Activated CD8-positive, alpha-beta T cell treated with anti-CD3 and anti-CD28 coated beads, Interleukin-2, amount 10 ng/mL, durations not matched to agents 7 days and 5 days (primary cell): ENCODE results near the gene GALNT9. TPM values are rescaled to one million over a fixed set of nuclear protein-coding genes. Genes with fewer than 3 reads are reported as not detected.
"Not testable (repeated sequence)": the region's sequence is repeated elsewhere in the genome, so short reads cannot be mapped to it uniquely, and the experiment has no call there.

Source experiments
- ATAC-seq: fragments of 150-1000 bp; cut with Tn5 transposase; one replicate; pipeline ENCODE4 v1.10.0; 2021; ENCODE audit warnings: moderate library complexity
- CTCF ChIA-PET: fragments of 350-600 bp; sonication (Branson Sonifier 250); formaldehyde crosslinking; loops from one replicate; lab custom pipeline; 2021; ENCODE audit warnings: antibody characterized with exemption; lab: Charles Lee
- POLR2A ChIA-PET: fragments of 350-600 bp; sonication (Branson Sonifier 250); formaldehyde crosslinking; loops from one replicate; lab custom pipeline; 2021; ENCODE audit warnings: antibody characterized with exemption; lab: Charles Lee
- DNase-seq: peaks from one replicate; pipeline ENCODE4 v3.0.0-alpha.2; 2020
- H3K27ac Mint-ChIP-seq: one replicate; pipeline ENCODE4 v1.8.0; 2021; ENCODE audit warnings: mild to moderate bottlenecking, mixed read lengths
- H3K27me3 Mint-ChIP-seq: one replicate; pipeline ENCODE4 v1.8.0; 2021; ENCODE audit warnings: low read depth, mixed read lengths
- H3K36me3 Mint-ChIP-seq: one replicate; pipeline ENCODE4 v1.8.0; 2021; ENCODE audit warnings: low read depth, mixed read lengths
- H3K4me1 Mint-ChIP-seq: one replicate; pipeline ENCODE4 v1.8.0; 2021; ENCODE audit warnings: low read depth, mixed read lengths
- H3K4me3 Mint-ChIP-seq: one replicate; pipeline ENCODE4 v1.8.0; 2021; ENCODE audit warnings: mild to moderate bottlenecking, mixed read lengths
- H3K9me3 Mint-ChIP-seq: one replicate; pipeline ENCODE4 v1.8.0; 2022; ENCODE audit warnings: mixed read lengths; ENCODE audit not compliant: insufficient read depth
- total RNA-seq, 2 experiments: library from RNA; stranded (reverse); gene quantifications; one replicate each; pipeline ENCODE4 v1.2.3, GENCODE V29; 2021

Gene GALNT9
- total RNA-seq, 2 experiments from 2014 or later, result not detected

GRCh38 chr12:132311201-132311915 lies 18.0 kb downstream of the GALNT9 start:
- ChIA-PET CTCF (no interaction called here), POLR2A (no interaction called here)

GRCh38 chr12:132310181-132311040 lies 19.0 kb downstream of the GALNT9 start:
- ChIA-PET CTCF (interaction anchor here (0.6 kb wide), 1 partner anchor 481 kb away, joined by 3 read pairs; no protein-coding TSS in a partner anchor), POLR2A (no interaction called here)
- no peak for DNase-seq
- no peak for ATAC-seq
- no peak overlapping the region for H3K27ac Mint-ChIP-seq
- H3K27me3 Mint-ChIP-seq, result no peaks in the 10 kb centered on the region
- no peaks in the 10 kb centered on the region for H3K4me1 Mint-ChIP-seq
- H3K36me3 Mint-ChIP-seq, result no peaks in the 10 kb centered on the region
- H3K4me3 Mint-ChIP-seq, result no peak overlapping the region
- peaks cover 13% of the 10 kb centered on the region for H3K9me3 Mint-ChIP-seq

More at GRCh38 chr12:132311201-132311915, 18.0 kb downstream of the GALNT9 start:
- Mint-ChIP-seq H3K4me3 (no peak overlapping the region), H3K27ac (no peak overlapping the region), H3K9me3 (peaks cover 13% of the 10 kb centered on the region), H3K27me3 (no peaks in the 10 kb centered on the region), H3K36me3 (no peaks in the 10 kb centered on the region), H3K4me1 (no peaks in the 10 kb centered on the region)
- no peak for DNase-seq
- no peak for ATAC-seq

- Mint-ChIP-seq H3K27ac (no peak overlapping the region), H3K27me3 (no peaks in the 10 kb centered on the region), H3K9me3 (peaks cover 13% of the 10 kb centered on the region), H3K4me3 (no peak overlapping the region), H3K4me1 (no peaks in the 10 kb centered on the region), H3K36me3 (no peaks in the 10 kb centered on the region)
- DNase-seq (no peak), ATAC-seq (no peak)
- CTCF ChIA-PET, result no interaction called here
- POLR2A ChIA-PET, result no interaction called here
Observed at GRCh38 chr12:132309596-132310086, 19.7 kb downstream of the GALNT9 start.

GRCh38 chr12:132308853-132309595 lies 20.4 kb downstream of the GALNT9 start:
- ChIA-PET POLR2A (no interaction called here), CTCF (no interaction called here)
- H3K27me3 Mint-ChIP-seq, result no peaks in the 10 kb centered on the region
- peaks cover 13% of the 10 kb centered on the region for H3K9me3 Mint-ChIP-seq
- no peaks in the 10 kb centered on the region for H3K36me3 Mint-ChIP-seq
- H3K4me3 Mint-ChIP-seq, result no peak overlapping the region
- ATAC-seq (no peak), DNase-seq (no peak)
- H3K4me1 Mint-ChIP-seq, result no peaks in the 10 kb centered on the region
- H3K27ac Mint-ChIP-seq, result no peak overlapping the region

GRCh38 chr12:132307976-132308852 lies 21.2 kb downstream of the GALNT9 start:
- DNase-seq (no peak), ATAC-seq (no peak)
- H3K36me3 Mint-ChIP-seq, result no peaks in the 10 kb centered on the region
- H3K4me3 Mint-ChIP-seq, result no peak overlapping the region
- no peak overlapping the region for H3K27ac Mint-ChIP-seq
- CTCF ChIA-PET, result no interaction called here
- H3K9me3 Mint-ChIP-seq, result peaks cover 13% of the 10 kb centered on the region
- POLR2A ChIA-PET, result no interaction called here
- no peaks in the 10 kb centered on the region for H3K4me1 Mint-ChIP-seq
- H3K27me3 Mint-ChIP-seq, result no peaks in the 10 kb centered on the region

- H3K27ac Mint-ChIP-seq, result no peak overlapping the region
- no peak for DNase-seq
- CTCF ChIA-PET, result no interaction called here
- no peak overlapping the region for H3K4me3 Mint-ChIP-seq
- no peaks in the 10 kb centered on the region for H3K4me1 Mint-ChIP-seq
- H3K36me3 Mint-ChIP-seq, result no peaks in the 10 kb centered on the region
- no peak for ATAC-seq
- POLR2A ChIA-PET, result no interaction called here
- peaks cover 10% of the 10 kb centered on the region for H3K9me3 Mint-ChIP-seq
- no peaks in the 10 kb centered on the region for H3K27me3 Mint-ChIP-seq
Observed at GRCh38 chr12:132306885-132307191, 22.6 kb downstream of the GALNT9 start.

- no peaks in the 10 kb centered on the region for H3K36me3 Mint-ChIP-seq
- ChIA-PET POLR2A (no interaction called here), CTCF (no interaction called here)
- H3K4me1 Mint-ChIP-seq, result no peaks in the 10 kb centered on the region
- peaks cover 5% of the 10 kb centered on the region for H3K9me3 Mint-ChIP-seq
- H3K27me3 Mint-ChIP-seq, result no peaks in the 10 kb centered on the region
- H3K4me3 Mint-ChIP-seq, result no peak overlapping the region
- H3K27ac Mint-ChIP-seq, result no peak overlapping the region
- DNase-seq (no peak), ATAC-seq (no peak)
Observed at GRCh38 chr12:132305991-132306884, 23.2 kb downstream of the GALNT9 start.

- DNase-seq, result no peak
- H3K27me3 Mint-ChIP-seq, result no peaks in the 10 kb centered on the region
- ChIA-PET POLR2A (no interaction called here), CTCF (no interaction called here)
- H3K9me3 Mint-ChIP-seq, result no peaks in the 10 kb centered on the region
- H3K4me3 Mint-ChIP-seq, result no peak overlapping the region
- no peaks in the 10 kb centered on the region for H3K36me3 Mint-ChIP-seq
- no peak overlapping the region for H3K27ac Mint-ChIP-seq
- no peaks in the 10 kb centered on the region for H3K4me1 Mint-ChIP-seq
- no peak for ATAC-seq
Observed at GRCh38 chr12:132305560-132305966, 23.8 kb downstream of the GALNT9 start.

- H3K27ac Mint-ChIP-seq, POLR2A ChIA-PET, DNase-seq, H3K9me3 Mint-ChIP-seq, H3K36me3 Mint-ChIP-seq, H3K4me3 Mint-ChIP-seq, H3K4me1 Mint-ChIP-seq, H3K27me3 Mint-ChIP-seq, ATAC-seq, CTCF ChIA-PET: not testable (repeated sequence)
Observed at GRCh38 chr12:132304866-132305265, 24.5 kb downstream of the GALNT9 start.

GRCh38 chr12:132303853-132304373 lies 25.5 kb downstream of the GALNT9 start:
- H3K27me3 Mint-ChIP-seq, H3K36me3 Mint-ChIP-seq, H3K9me3 Mint-ChIP-seq, DNase-seq, H3K4me1 Mint-ChIP-seq, CTCF ChIA-PET, H3K27ac Mint-ChIP-seq, H3K4me3 Mint-ChIP-seq, ATAC-seq, POLR2A ChIA-PET: not testable (repeated sequence)
